ENCODE results near the gene M6PR. TPM values are rescaled to one million over a fixed set of nuclear protein-coding genes. Genes with fewer than 3 reads are reported as not detected.

Gene M6PR
- total RNA-seq (132 TPM), polyA plus RNA-seq (100 to 1,000 TPM; 227 to 272 (median 261) TPM)

GRCh38 chr12:8949342-8950220 lies at the start of gene M6PR:
TSS of gene M6PR (minus strand) at chr12:8949645. CDS start at chr12:8946404, 3,241 bp downstream.
- H3K27me3 ChIP-seq (ENCODE audit: control insufficient read depth, insufficient read depth, low read length) = no peaks in the 10 kb centered on the region
- H3K27ac ChIP-seq (ENCODE audit: insufficient read depth, low read length, poor library complexity, severe bottlenecking) = peak within 1 kb of the TSS; percentile 98
- Mint-ChIP-seq H3K36me3 (peaks cover 16% of the 10 kb centered on the region), H3K4me3 (peak within 1 kb of the TSS; percentile 92 to 97 (median 95)), H3K27me3 (no peaks in the 10 kb centered on the region), H3K27ac (peak within 1 kb of the TSS; percentile 93 to 98 (median 94)), H3K9me3 (peaks cover 0 to 8% (median 0%) of the 10 kb centered on the region in 7 donors), H3K4me1 (peaks cover 31 to 74% (median 62%) of the 10 kb centered on the region in 4 donors)
- peaks cover 67% of the 10 kb centered on the region for H3K4me1 ChIP-seq (ENCODE audit: control insufficient read depth, insufficient read depth, low read length, poor library complexity, severe bottlenecking)
- ATAC-seq (ENCODE audit: low read depth in 2 of 2) = peak; percentile 82 to 83
- peak within 1 kb of the TSS; percentile 100 for H3K4me3 ChIP-seq (ENCODE audit: low read depth, low read length)
- H3K9me3 ChIP-seq (ENCODE audit: control insufficient read depth in 2 of 2, low read length in 2 of 2) = no peaks in the 10 kb centered on the region
- peak; percentile 83 to 96 (median 88) for DNase-seq
- H3K36me3 ChIP-seq (ENCODE audit: control insufficient read depth, insufficient read depth, low read length) = peaks cover 18% of the 10 kb centered on the region

GRCh38 chr12:8996682-8997405 lies 47.4 kb upstream of the M6PR start:
- peak overlapping the region; percentile 28 to 92 (median 66) for H3K27ac Mint-ChIP-seq
- no peak overlapping the region for H3K27ac ChIP-seq (ENCODE audit: insufficient read depth, low read length, poor library complexity, severe bottlenecking)
- no peaks in the 10 kb centered on the region for H3K9me3 ChIP-seq (ENCODE audit: control insufficient read depth in 2 of 2, low read length in 2 of 2)
- H3K36me3 Mint-ChIP-seq = peaks cover 5% of the 10 kb centered on the region
- H3K27me3 ChIP-seq (ENCODE audit: control insufficient read depth, insufficient read depth, low read length) = no peaks in the 10 kb centered on the region
- ATAC-seq (ENCODE audit: low read depth in 2 of 2) (peak; percentile 86 to 87), DNase-seq (peak in 1 of 3 donors; percentile 58)
- H3K4me3 ChIP-seq (ENCODE audit: low read depth, low read length) = peak overlapping the region; percentile 14
- no peaks in the 10 kb centered on the region for H3K27me3 Mint-ChIP-seq
- H3K9me3 Mint-ChIP-seq = no peaks in the 10 kb centered on the region
- H3K4me1 ChIP-seq (ENCODE audit: control insufficient read depth, insufficient read depth, low read length, poor library complexity, severe bottlenecking) = peaks cover 9% of the 10 kb centered on the region
- H3K36me3 ChIP-seq (ENCODE audit: control insufficient read depth, insufficient read depth, low read length) = no peaks in the 10 kb centered on the region
- H3K4me1 Mint-ChIP-seq = peaks cover 18 to 39% (median 21%) of the 10 kb centered on the region in 4 donors
- peak overlapping the region in 1 of 4 donors; percentile 55 for H3K4me3 Mint-ChIP-seq

GRCh38 chr12:8995021-8995775 lies 45.8 kb upstream of the M6PR start:
- Mint-ChIP-seq H3K36me3 (peaks cover 5% of the 10 kb centered on the region), H3K4me1 (peaks cover 16 to 44% (median 21%) of the 10 kb centered on the region in 4 donors), H3K4me3 (peak overlapping the region in 1 of 4 donors; percentile 34), H3K27me3 (no peaks in the 10 kb centered on the region), H3K9me3 (no peaks in the 10 kb centered on the region), H3K27ac (peak overlapping the region; percentile 15 to 98 (median 53))
- H3K36me3 ChIP-seq (ENCODE audit: control insufficient read depth, insufficient read depth, low read length) = no peaks in the 10 kb centered on the region
- no peaks in the 10 kb centered on the region for H3K27me3 ChIP-seq (ENCODE audit: control insufficient read depth, insufficient read depth, low read length)
- ATAC-seq (ENCODE audit: low read depth in 2 of 2) = no peak
- no peak for DNase-seq
- H3K4me1 ChIP-seq (ENCODE audit: control insufficient read depth, insufficient read depth, low read length, poor library complexity, severe bottlenecking) = peaks cover 6% of the 10 kb centered on the region
- no peak overlapping the region for H3K27ac ChIP-seq (ENCODE audit: insufficient read depth, low read length, poor library complexity, severe bottlenecking)
- H3K4me3 ChIP-seq (ENCODE audit: low read depth, low read length) = no peak overlapping the region
- H3K9me3 ChIP-seq (ENCODE audit: control insufficient read depth in 2 of 2, low read length in 2 of 2) = no peaks in the 10 kb centered on the region

GRCh38 chr12:8993827-8994226 lies 44.4 kb upstream of the M6PR start:
- DNase-seq (no peak), ATAC-seq (ENCODE audit: low read depth in 2 of 2) (no peak)
- Mint-ChIP-seq H3K4me3 (peak overlapping the region in 2 of 4 donors; percentile 38 to 59), H3K9me3 (no peaks in the 10 kb centered on the region), H3K36me3 (no peaks in the 10 kb centered on the region), H3K4me1 (peaks cover 15 to 49% (median 21%) of the 10 kb centered on the region in 4 donors), H3K27me3 (no peaks in the 10 kb centered on the region), H3K27ac (peak overlapping the region in 2 of 3 donors; percentile 22 to 51)
- H3K36me3 ChIP-seq (ENCODE audit: control insufficient read depth, insufficient read depth, low read length) = no peaks in the 10 kb centered on the region
- H3K9me3 ChIP-seq (ENCODE audit: control insufficient read depth in 2 of 2, low read length in 2 of 2) = no peaks in the 10 kb centered on the region
- H3K4me1 ChIP-seq (ENCODE audit: control insufficient read depth, insufficient read depth, low read length, poor library complexity, severe bottlenecking) = peaks cover 8% of the 10 kb centered on the region
- peak overlapping the region; percentile 4 for H3K4me3 ChIP-seq (ENCODE audit: low read depth, low read length)
- no peaks in the 10 kb centered on the region for H3K27me3 ChIP-seq (ENCODE audit: control insufficient read depth, insufficient read depth, low read length)
- no peak overlapping the region for H3K27ac ChIP-seq (ENCODE audit: insufficient read depth, low read length, poor library complexity, severe bottlenecking)

- H3K36me3 ChIP-seq (ENCODE audit: control insufficient read depth, insufficient read depth, low read length) = no peaks in the 10 kb centered on the region
- peaks cover 12 to 62% (median 36%) of the 10 kb centered on the region in 4 donors for H3K4me1 Mint-ChIP-seq
- DNase-seq (peak in 1 of 3 donors; percentile 22), ATAC-seq (ENCODE audit: low read depth in 2 of 2) (peak in 1 of 2 donors; percentile 22)
- H3K4me3 Mint-ChIP-seq = peak overlapping the region in 3 of 4 donors; percentile 34 to 63 (median 48)
- H3K27me3 Mint-ChIP-seq = no peaks in the 10 kb centered on the region
- peak overlapping the region; percentile 38 for H3K4me3 ChIP-seq (ENCODE audit: low read depth, low read length)
- peaks cover 24% of the 10 kb centered on the region for H3K4me1 ChIP-seq (ENCODE audit: control insufficient read depth, insufficient read depth, low read length, poor library complexity, severe bottlenecking)
- no peak overlapping the region for H3K27ac ChIP-seq (ENCODE audit: insufficient read depth, low read length, poor library complexity, severe bottlenecking)
- no peaks in the 10 kb centered on the region for H3K27me3 ChIP-seq (ENCODE audit: control insufficient read depth, insufficient read depth, low read length)
- H3K27ac Mint-ChIP-seq = peak overlapping the region; percentile 31 to 88 (median 85)
- no peaks in the 10 kb centered on the region for H3K36me3 Mint-ChIP-seq
- no peaks in the 10 kb centered on the region for H3K9me3 ChIP-seq (ENCODE audit: control insufficient read depth in 2 of 2, low read length in 2 of 2)
- peaks cover 0 to 1% (median 0%) of the 10 kb centered on the region in 7 donors for H3K9me3 Mint-ChIP-seq
These were observed 42.2 kb upstream of the M6PR start for GRCh38 chr12:8991371-8992345.

GRCh38 chr12:8989413-8989812 lies 40.0 kb upstream of the M6PR start, which contains the start of gene KLRG1:
TSS of gene KLRG1 (plus strand) at chr12:8989546. CDS start at chr12:8989636, 90 bp downstream.
- Mint-ChIP-seq H3K4me1 (peaks cover 8 to 57% (median 32%) of the 10 kb centered on the region in 4 donors), H3K36me3 (no peaks in the 10 kb centered on the region), H3K9me3 (peaks cover 0 to 1% (median 0%) of the 10 kb centered on the region in 7 donors), H3K27me3 (no peaks in the 10 kb centered on the region), H3K4me3 (peak within 1 kb of the TSS; percentile 55 to 84 (median 67)), H3K27ac (peak within 1 kb of the TSS; percentile 53 to 97 (median 59))
- Histone ChIP-seq H3K4me3 (ENCODE audit: low read depth, low read length) (peak within 1 kb of the TSS; percentile 55), H3K36me3 (ENCODE audit: control insufficient read depth, insufficient read depth, low read length) (no peaks in the 10 kb centered on the region), H3K9me3 (ENCODE audit: control insufficient read depth in 2 of 2, low read length in 2 of 2) (no peaks in the 10 kb centered on the region), H3K4me1 (ENCODE audit: control insufficient read depth, insufficient read depth, low read length, poor library complexity, severe bottlenecking) (peaks cover 20% of the 10 kb centered on the region), H3K27ac (ENCODE audit: insufficient read depth, low read length, poor library complexity, severe bottlenecking) (no peak within 1 kb of the TSS), H3K27me3 (ENCODE audit: control insufficient read depth, insufficient read depth, low read length) (no peaks in the 10 kb centered on the region)
- peak in 1 of 2 donors; percentile 28 for ATAC-seq (ENCODE audit: low read depth in 2 of 2)
- no peak for DNase-seq
